ENCODE results near the gene MARCO.
"Not testable (repeated sequence)": the region's sequence is repeated elsewhere in the genome, so short reads cannot be mapped to it uniquely, and the experiment has no call there.

MARCO gene

GRCh38 chr2:118974103-118974993 lies 32.4 kb downstream of the MARCO start:
- peak; percentile 53 for DNase-seq (ENCODE audit: low spot score)

GRCh38 chr2:118975133-118975532 lies 33.1 kb downstream of the MARCO start:
- DNase-seq (ENCODE audit: low spot score) = no peak

GRCh38 chr2:118978064-118978463 lies 36.1 kb downstream of the MARCO start:
- no peak for DNase-seq (ENCODE audit: low spot score)

DNA sequence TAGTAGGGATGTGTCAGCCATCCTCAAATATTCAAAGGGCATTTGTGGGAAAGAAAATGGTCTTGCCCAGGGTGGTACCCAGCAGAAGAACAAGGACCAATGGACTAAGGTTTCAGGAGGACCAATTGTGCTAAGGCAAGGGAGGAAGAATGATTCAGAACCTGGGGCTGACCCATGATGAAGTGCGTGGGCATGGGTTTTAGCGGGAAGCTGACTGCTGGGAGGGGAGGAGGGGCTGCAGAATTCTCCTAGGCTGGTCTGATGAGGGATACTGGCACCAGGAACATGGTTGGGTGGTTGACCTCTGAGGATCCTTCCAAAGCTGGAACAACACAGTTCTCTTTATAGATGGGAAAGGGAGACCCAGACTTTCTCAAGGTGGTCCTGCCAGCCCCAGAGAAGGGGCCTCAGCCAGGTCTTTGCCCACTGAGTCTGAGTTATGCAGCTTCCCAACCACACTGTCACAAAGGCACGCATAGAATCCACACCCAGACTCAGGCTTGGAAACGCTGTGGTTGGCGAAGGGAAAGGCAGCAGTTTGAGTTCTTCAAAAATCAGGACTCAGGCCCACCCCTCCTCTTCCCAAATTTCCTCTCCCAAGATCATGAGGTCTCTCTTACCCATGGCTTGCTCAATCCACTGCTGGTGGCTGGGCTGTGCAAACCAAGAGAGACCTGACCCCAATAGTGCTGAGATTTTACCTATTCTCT lies 37.3 kb downstream of the MARCO start:
- DNase-seq (ENCODE audit: low spot score) = no peak

- DNase-seq (ENCODE audit: low spot score) = no peak
Observed at GRCh38 chr2:118980022-118980421, 38.0 kb downstream of the MARCO start.

GRCh38 chr2:118980573-118980972 lies 38.6 kb downstream of the MARCO start:
- no peak for DNase-seq (ENCODE audit: low spot score)

DNA sequence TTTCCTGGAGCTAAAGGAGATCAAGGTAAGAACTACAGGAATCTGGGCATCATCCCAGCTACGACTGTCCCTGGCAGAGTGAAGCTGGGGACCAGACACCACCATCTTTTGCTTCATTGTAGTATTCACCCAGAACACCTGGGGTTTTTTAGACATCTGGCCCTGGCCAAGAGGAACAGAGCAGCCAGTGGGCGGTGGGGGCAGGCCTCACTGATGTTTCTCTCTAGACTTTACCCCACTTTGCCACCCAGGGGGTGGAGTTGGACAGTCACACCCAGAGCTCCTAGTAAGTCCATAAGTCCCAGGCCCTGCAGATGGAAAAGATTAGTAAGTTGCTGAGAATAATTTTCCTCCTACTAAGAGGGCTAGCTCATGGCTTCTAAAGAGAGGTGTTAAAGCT lies 39.6 kb downstream of the MARCO start:
- DNase-seq (ENCODE audit: low spot score) = peak; percentile 37

DNA sequence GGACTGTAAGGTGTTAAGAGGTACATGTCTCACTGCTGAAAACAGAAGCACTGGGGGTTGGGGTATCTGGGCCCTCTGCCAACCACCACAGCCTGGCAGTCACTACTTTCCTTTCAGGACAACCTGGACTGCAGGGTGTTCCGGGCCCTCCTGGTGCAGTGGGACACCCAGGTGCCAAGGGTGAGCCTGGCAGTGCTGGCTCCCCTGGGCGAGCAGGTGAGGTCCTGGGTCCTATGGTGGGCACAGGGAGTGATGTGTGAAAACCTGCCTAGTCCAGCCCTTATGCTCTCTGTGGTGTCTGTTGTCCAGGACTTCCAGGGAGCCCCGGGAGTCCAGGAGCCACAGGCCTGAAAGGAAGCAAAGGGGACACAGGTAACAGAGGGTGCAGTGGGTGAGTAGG lies 40.0 kb downstream of the MARCO start:
- DNase-seq (ENCODE audit: low spot score) = no peak

GRCh38 chr2:118983133-118983532 lies 41.1 kb downstream of the MARCO start:
- DNase-seq (ENCODE audit: low spot score) = no peak

DNA sequence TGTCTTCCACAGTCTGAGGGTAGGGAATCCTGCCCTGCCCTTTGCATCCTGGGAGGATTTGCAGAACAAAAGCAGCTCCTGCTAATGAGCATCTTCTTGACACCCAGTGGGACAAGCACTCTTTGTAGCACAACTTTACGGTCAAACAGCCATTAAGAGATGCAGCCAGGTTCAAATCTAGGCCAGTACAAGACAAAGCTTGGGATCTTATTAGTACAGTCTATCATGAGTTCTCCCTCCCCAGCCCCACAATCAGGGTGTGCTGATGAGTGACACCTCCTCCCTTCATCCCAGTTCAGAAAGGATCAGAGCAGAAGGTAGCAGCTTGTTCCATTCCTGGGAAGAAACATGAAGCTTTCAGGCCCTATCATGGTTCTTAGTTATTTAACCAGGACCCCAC lies 41.9 kb downstream of the MARCO start:
- no peak for DNase-seq (ENCODE audit: low spot score)

- no peak for DNase-seq (ENCODE audit: low spot score)
Observed at GRCh38 chr2:118986738-118987137, 44.7 kb downstream of the MARCO start.

- DNase-seq (ENCODE audit: low spot score) = no peak
Observed at GRCh38 chr2:118987886-118988285, 45.9 kb downstream of the MARCO start.

- no peak for DNase-seq (ENCODE audit: low spot score)
Observed at GRCh38 chr2:118988706-118989105, 46.7 kb downstream of the MARCO start.

GRCh38 chr2:118989481-118989880 lies 47.5 kb downstream of the MARCO start:
- no peak for DNase-seq (ENCODE audit: low spot score)

GRCh38 chr2:118990757-118991545 lies 49.0 kb downstream of the MARCO start:
- no peak for DNase-seq (ENCODE audit: low spot score)

GRCh38 chr2:118991554-118991953 lies 49.6 kb downstream of the MARCO start:
- no peak for DNase-seq (ENCODE audit: low spot score)

GRCh38 chr2:118992740-118993391 lies 50.9 kb downstream of the MARCO start:
- DNase-seq (ENCODE audit: low spot score) = no peak

- no peak for DNase-seq (ENCODE audit: low spot score)
Observed at GRCh38 chr2:118993392-118993752, 51.4 kb downstream of the MARCO start.

- DNase-seq (ENCODE audit: low spot score) = no peak
Observed at GRCh38 chr2:118994172-118994700, 52.2 kb downstream of the MARCO start.

- no peak for DNase-seq (ENCODE audit: low spot score)
Observed at GRCh38 chr2:118994778-118995177, 52.8 kb downstream of the MARCO start.

GRCh38 chr2:119003856-119004255 lies 61.9 kb downstream of the MARCO start:
- DNase-seq (ENCODE audit: low spot score) = not testable (repeated sequence)

DNA sequence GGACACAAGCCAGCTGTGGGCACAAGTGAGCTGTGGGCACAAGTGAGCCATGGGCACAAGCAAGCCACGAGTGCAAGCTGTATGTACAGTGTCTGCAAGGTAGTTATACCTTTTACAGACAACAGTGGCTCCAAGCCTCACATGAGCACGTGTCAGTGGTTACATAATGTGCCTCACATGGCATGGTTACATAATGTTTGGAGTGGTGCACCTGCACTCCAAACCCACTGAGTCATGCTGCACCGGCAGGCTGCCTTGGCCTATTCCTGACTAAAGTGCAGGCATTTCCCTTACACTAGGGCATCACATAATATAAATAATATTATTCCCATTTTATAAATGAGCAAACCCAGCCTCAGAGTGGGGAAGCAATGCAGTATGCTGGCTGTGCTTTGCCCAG lies 62.6 kb downstream of the MARCO start:
- DNase-seq (ENCODE audit: low spot score) = no peak

All from left forelimb (tissue), 1 donor.